ENCODE data around the gene SLTM.
"Not testable (repeated sequence)": the region's sequence is repeated elsewhere in the genome, so short reads cannot be mapped to it uniquely, and the experiment has no call there.

Gene SLTM

GRCh38 chr15:58898150-58898680 lies 35.3 kb downstream of the SLTM start:
- peaks cover 90% of the 10 kb centered on the region for H3K36me3 ChIP-seq (ENCODE audit: control insufficient read depth, low read length)
- no peak overlapping the region for H3K4me3 ChIP-seq (ENCODE audit: low read length)
- no peaks in the 10 kb centered on the region for H3K27me3 ChIP-seq (ENCODE audit: control insufficient read depth, low read length)
- peaks cover 2% of the 10 kb centered on the region; the same call in 1 of the 2 replicates for H3K79me2 ChIP-seq (ENCODE audit: control insufficient read depth, low read length)
- no peaks in the 10 kb centered on the region; the same call in 1 of the 2 replicates for H3F3A ChIP-seq (ENCODE audit: control insufficient read depth, insufficient read depth)
- H3K9me3 ChIP-seq (ENCODE audit: control insufficient read depth, insufficient read depth, low read length), result no peaks in the 10 kb centered on the region
- H3K9me2 ChIP-seq (replicated peaks; ENCODE audit: control insufficient read depth, low read length), result no peaks in the 10 kb centered on the region
- H3K27ac ChIP-seq (ENCODE audit: low read depth, low read length), result no peak overlapping the region
- TF ChIP-seq EZH2phosphoT487 (IDR thresholded peaks at IDR 0.05; ENCODE audit: borderline replicate concordance, low read length) (no peak), CTCF (IDR thresholded peaks at IDR 0.05; ENCODE audit: low read depth, low read length, poor library complexity, severe bottlenecking) (no peak)
- H4K20me1 ChIP-seq (ENCODE audit: control insufficient read depth, insufficient read depth, low read depth, low read length), result no peaks in the 10 kb centered on the region
- no peak overlapping the region for H3K4me2 ChIP-seq (ENCODE audit: low read length)
- H3K4me1 ChIP-seq (ENCODE audit: control insufficient read depth, low read length), result no peaks in the 10 kb centered on the region

DNA sequence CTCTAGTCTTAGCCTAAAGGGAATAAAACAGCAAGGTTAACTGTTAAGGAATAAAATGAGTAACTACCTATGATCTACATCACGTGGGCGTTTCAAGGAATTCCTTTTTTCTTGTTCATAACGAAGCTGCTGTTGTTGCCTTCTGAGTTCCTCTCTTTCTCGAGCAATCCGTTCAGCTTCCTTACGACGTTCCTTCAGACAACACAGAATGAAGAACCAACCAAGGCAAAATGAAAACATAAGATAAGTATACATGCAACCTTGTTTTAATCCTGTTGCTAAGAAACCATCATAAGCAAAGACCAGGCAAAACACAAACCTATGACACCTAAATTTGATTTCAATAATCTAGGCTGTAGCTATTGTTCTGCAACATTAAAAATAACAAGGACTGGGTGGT lies 44.1 kb downstream of the SLTM start:
- Histone ChIP-seq H4K20me1 (ENCODE audit: control insufficient read depth, insufficient read depth, low read depth, low read length) (no peaks in the 10 kb centered on the region), H3K4me2 (ENCODE audit: low read length) (no peak overlapping the region), H3K27ac (ENCODE audit: low read depth, low read length) (no peak overlapping the region), H3K27me3 (ENCODE audit: control insufficient read depth, low read length) (no peaks in the 10 kb centered on the region), H3K36me3 (ENCODE audit: control insufficient read depth, low read length) (peaks cover 97% of the 10 kb centered on the region), H3K4me3 (ENCODE audit: low read length) (no peak overlapping the region), H3F3A (ENCODE audit: control insufficient read depth, insufficient read depth) (no peaks in the 10 kb centered on the region; the same call in 1 of the 2 replicates), H3K4me1 (ENCODE audit: control insufficient read depth, low read length) (no peaks in the 10 kb centered on the region), H3K9me3 (ENCODE audit: control insufficient read depth, insufficient read depth, low read length) (no peaks in the 10 kb centered on the region), H3K9me2 (replicated peaks; ENCODE audit: control insufficient read depth, low read length) (no peaks in the 10 kb centered on the region), H3K79me2 (ENCODE audit: control insufficient read depth, low read length) (no peaks in the 10 kb centered on the region)
- no peak for TF ChIP-seq EZH2phosphoT487 (IDR thresholded peaks at IDR 0.05; ENCODE audit: borderline replicate concordance, low read length)
- no peak for TF ChIP-seq CTCF (IDR thresholded peaks at IDR 0.05; ENCODE audit: low read depth, low read length, poor library complexity, severe bottlenecking)

DNA sequence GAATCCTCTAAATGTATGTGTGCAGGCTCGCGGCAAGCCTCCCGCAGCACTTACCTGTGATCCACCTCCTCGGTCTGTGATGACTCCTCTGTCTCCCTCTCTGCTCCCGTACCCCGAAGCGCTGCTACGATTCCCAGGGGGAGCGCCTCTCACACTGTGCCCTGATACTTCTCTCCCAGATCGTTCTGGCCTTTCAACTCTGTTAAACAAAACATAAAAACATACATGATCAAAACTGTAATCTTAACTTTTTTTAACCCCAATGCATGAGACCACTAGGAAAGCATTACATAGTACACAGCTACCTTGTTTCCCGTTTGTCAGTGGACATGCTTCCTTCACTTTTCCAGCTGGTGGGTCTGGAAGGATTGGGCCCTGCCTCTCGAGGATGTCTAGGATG lies 46.6 kb downstream of the SLTM start:
- Histone ChIP-seq H3K4me2 (ENCODE audit: low read length) (no peak overlapping the region), H3K36me3 (ENCODE audit: control insufficient read depth, low read length) (peaks cover 96% of the 10 kb centered on the region), H3K4me3 (ENCODE audit: low read length) (no peak overlapping the region), H4K20me1 (ENCODE audit: control insufficient read depth, insufficient read depth, low read depth, low read length) (no peaks in the 10 kb centered on the region), H3K9me3 (ENCODE audit: control insufficient read depth, insufficient read depth, low read length) (no peaks in the 10 kb centered on the region), H3K27ac (ENCODE audit: low read depth, low read length) (no peak overlapping the region), H3F3A (ENCODE audit: control insufficient read depth, insufficient read depth) (no peaks in the 10 kb centered on the region), H3K79me2 (ENCODE audit: control insufficient read depth, low read length) (no peaks in the 10 kb centered on the region), H3K9me2 (replicated peaks; ENCODE audit: control insufficient read depth, low read length) (no peaks in the 10 kb centered on the region), H3K4me1 (ENCODE audit: control insufficient read depth, low read length) (no peaks in the 10 kb centered on the region), H3K27me3 (ENCODE audit: control insufficient read depth, low read length) (no peaks in the 10 kb centered on the region)
- TF ChIP-seq CTCF (IDR thresholded peaks at IDR 0.05; ENCODE audit: low read depth, low read length, poor library complexity, severe bottlenecking) (no peak), EZH2phosphoT487 (IDR thresholded peaks at IDR 0.05; ENCODE audit: borderline replicate concordance, low read length) (no peak)

GRCh38 chr15:58883926-58884325 lies 49.6 kb downstream of the SLTM start:
- H3K27me3 ChIP-seq (ENCODE audit: control insufficient read depth, low read length); H3K27ac ChIP-seq (ENCODE audit: low read depth, low read length); H3K79me2 ChIP-seq (ENCODE audit: control insufficient read depth, low read length); H3F3A ChIP-seq (ENCODE audit: control insufficient read depth, insufficient read depth); H3K4me2 ChIP-seq (ENCODE audit: low read length); H3K9me3 ChIP-seq (ENCODE audit: control insufficient read depth, insufficient read depth, low read length); H3K4me3 ChIP-seq (ENCODE audit: low read length); H3K4me1 ChIP-seq (ENCODE audit: control insufficient read depth, low read length); H3K9me2 ChIP-seq (replicated peaks; ENCODE audit: control insufficient read depth, low read length); H4K20me1 ChIP-seq (ENCODE audit: control insufficient read depth, insufficient read depth, low read depth, low read length): not testable (repeated sequence)
- H3K36me3 ChIP-seq (ENCODE audit: control insufficient read depth, low read length), result peaks cover 97% of the 10 kb centered on the region

Data from DOHH2 (cell line).